Measurements from ENCODE around the gene HOXA9.

HOXA9 gene

DNA sequence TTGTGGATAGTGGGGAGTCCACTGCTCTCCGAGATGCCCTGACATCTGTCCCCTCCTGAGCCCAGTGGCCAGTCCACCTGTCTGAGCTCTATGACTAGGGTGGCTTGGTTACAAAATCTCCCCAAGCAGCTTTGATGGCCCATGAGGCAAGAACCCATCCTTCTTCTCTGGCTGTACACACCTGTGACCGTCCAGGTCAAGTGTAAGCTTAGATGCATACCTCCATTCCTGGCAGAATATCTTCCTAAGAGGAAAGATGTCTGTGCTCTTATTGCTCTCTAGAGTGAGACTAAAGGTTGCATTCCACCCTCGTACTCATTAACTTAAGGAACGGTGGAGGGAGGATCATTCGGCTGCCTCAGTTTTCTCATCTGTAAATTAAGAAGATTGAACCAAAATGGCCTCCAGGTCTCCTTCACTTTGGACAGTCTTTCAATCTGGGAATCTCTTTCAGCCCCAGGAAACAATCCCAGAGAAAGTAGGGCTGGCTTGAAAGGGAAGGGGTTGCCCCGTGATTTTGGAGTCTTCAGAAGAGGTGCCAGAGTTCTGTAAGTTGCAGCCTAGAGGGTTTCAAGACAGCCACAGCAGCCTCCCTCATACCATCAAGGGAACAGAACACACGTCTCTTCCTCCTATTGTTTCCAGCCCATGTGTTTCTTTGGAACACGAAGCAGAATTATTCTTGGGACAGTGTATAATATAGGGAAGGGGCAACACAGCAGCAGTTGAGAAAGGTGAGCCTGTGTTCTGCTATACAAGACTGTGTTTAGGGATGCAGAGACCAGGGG lies 40.2 kb downstream of the HOXA9 start:
- DNase-seq (ENCODE audit: low spot score): no peak

DNA sequence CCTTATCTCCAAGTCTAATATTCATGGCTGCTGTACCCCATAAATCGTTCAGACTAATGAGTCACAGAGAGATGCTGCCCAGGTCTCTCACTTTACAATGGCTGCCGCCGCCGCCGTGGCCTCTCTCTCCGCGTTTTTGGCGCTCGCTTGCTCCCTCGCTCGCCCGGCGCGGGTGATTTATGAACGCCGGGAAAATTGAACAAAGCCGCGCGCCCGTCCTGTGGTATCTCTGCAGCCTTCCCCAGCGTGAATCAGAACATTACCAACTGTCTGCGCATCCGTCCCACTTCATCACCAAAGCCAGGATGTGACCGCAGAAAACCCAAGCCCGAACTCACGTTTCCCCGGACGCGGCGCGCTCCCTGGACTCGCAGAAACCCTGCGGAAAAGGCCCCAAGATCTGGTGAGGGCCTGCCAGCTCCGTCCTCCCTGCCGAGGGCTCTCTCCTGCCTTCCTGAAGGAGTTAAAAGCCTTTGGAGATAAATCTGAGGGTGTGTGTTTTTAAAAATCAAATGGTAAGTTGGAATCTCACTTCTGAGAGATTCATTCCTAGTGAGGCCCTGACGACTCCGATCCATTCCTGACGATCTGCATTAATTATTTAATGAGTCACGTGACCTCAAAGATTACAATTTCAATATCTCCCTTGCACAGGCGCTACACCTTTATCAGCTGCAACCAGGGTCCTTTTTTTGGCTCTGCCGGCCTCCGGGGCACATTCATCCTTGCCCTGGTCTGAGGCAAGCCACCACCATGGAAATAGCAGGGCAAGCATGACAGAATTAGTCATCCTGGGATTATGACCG lies 41.0 kb downstream of the HOXA9 start:
- DNase-seq (ENCODE audit: low spot score): no peak

DNA sequence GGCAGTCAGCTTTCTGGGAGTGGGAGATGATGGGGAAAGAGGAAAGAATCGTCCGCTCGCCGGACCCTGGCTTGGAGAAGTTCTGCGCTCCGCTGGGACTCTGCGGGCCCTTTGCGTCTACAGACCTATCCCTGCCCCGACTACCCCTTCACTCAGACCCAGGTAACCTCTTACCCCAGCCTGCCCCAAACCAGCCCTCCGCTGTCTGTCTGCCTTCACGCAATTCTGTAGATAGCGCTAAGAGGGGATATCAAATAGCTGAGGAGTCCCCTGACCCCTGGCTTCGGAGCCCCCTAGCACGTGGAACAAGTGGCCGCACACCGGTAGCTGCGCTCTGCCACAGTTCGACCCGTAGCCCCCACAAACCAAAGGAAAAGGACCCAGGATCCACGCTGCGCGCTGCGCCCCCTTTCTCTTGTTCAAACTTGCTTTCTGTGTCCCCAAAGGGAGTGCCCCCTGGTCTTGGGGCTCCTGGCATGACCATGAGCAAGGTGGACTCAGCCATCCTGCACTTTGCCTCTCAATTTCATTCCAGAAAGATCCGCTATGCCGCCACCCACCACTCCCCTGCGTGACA lies 41.8 kb downstream of the HOXA9 start:
- DNase-seq (ENCODE audit: low spot score): no peak

DNA sequence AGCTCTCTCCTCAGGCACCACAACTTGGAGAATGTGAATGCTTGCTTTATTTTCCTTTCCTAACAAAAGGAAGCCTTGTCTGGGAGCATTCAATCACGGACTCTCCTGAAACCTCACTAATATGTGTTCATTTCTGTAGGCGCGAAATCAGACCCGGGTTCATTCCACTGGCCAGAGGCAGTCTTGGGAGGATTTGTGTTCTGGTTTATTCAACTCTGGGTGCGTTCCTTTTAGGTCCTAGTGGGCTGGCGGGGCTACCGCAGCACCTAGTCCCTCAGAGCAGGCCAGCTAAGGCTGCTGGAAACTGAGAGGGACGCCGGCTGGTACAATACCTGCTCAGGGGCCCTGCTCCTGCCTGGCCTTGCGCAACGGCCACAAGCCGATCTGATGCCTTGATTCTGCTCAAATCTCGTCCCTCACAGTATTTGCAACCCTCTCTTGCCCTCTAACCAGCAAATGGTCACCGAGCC lies 42.3 kb downstream of the HOXA9 start:
- no peak for DNase-seq (ENCODE audit: low spot score)

DNA sequence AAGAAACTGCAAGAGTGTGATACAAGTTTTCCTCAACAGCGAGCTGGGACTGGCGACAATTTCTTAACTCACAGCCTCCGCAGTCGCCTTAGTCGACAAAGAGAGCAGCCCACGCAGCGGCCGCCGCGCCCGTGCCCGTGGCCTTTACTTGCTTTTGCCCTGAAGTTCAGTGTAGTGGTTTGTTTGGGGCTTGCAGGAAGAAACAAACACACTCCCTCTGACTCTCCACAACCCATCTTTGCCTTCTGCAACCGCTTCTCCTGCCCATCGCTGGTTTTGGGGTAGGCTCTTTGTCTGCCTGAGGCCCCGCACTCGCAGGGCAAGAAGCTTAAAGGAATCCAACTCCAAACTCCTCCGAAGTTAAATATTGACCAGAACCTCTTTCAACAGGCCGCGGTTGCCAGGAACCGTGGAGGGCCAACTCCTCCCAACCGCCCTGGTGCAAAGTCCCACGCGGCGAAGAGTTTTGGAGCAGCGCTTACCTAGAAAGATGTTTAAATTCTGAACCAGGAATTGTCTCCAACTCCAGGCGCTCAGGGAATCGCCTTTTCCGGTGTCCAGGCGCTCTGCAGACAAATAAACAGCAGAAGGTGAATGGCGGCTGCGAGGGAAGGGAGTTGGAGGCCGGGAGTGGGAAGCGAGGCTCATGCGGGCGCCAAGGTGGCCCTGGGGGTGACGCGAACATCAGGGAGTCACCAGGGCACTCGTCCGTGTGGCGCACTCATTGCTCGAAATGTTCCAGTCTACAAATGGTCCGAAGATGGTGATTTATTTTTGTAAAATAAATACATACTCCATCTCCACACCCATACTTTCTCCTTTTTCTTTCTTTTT lies 43.0 kb downstream of the HOXA9 start:
- no peak for DNase-seq (ENCODE audit: low spot score)

DNA sequence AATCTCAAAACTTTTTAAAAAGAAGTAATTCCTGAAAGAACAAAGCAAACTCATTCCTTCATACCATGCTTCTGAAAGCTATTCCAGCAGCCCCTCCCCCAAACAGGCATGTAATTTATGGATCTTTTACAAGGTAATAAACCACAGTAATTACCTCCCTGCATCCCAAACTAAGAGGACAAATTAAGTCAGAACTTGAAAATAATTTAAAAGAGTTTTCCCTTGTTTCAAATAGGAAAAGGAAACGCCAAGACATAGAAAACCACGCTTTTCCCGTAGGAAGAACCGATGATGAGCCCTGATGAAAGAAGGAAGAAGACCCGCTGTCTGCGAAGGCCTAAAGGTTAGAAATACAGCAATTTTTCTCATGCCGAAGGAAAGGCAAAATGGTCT lies 43.7 kb downstream of the HOXA9 start:
- no peak for DNase-seq (ENCODE audit: low spot score)

DNA sequence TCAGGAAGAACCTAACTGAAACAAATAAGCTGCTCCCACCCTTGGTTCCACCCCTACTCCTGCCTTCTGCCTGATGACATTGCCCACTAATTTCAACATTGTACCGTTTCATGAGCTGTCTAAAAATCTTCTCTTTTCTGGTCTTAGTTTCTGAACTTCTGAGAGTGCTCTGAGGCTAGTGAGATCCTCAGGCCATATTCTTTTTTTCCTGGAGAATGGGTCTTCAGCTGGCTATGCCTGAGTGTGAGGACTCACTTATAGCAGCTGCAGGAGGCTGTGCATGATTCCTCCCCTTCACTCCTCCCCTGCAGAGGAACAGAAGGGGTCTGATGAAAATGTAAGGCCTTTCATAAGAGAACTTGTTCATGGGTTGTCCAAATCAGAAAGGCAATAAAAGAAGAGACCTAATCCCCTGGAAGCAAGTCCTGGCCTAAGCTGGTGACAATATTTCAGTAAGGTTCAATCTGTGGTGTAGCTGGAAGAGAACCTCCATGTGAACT lies 45.9 kb downstream of the HOXA9 start:
- no peak for DNase-seq (ENCODE audit: low spot score)

DNA sequence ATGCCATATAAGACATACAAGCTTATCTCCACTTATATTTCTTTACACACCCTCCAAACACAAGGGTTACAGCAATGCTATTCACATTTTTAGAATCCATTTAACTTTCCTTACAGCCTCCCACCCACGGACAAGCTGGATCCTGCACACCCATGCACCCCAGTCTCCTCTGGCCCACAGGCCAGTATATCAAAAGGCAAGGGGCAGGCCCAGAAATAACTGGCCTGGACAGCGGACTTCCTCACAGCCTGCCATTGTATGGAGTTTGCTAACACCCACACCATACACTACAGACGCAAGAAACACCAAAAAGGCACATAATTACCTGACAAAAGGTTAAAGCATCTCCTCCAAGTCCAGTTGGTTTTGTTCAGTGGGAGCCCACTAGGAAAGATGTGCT lies 46.8 kb downstream of the HOXA9 start:
- DNase-seq (ENCODE audit: low spot score): no peak

DNA sequence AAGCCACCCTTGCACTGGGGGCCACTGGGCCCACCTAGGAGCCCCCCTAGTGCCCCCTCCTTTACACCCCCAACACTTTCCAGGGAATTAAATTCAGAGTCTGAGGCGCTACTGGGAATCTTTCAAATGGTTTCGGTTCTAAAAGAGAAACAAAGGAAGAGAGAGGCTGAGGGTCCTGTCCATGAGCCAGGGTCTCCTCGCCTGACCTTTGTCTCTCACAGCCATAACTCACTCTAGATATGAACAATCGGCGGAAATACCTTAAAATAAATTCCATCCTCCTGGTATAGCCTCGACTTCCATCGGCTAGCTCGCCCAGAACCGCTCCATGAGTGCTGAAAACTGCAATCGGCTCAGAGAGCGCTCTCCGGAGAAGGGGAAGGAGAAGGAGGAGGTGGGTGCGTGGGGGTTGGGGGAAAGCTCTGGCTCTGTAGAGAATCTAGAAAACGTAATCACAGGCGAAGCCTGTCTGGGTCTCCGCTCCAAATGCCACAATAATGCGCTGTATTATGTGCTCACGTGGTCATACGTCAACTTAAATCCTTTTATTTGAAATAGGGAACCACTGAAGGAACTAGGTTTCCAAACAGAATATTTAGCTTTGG lies 47.3 kb downstream of the HOXA9 start:
- DNase-seq (ENCODE audit: low spot score): no peak

DNA sequence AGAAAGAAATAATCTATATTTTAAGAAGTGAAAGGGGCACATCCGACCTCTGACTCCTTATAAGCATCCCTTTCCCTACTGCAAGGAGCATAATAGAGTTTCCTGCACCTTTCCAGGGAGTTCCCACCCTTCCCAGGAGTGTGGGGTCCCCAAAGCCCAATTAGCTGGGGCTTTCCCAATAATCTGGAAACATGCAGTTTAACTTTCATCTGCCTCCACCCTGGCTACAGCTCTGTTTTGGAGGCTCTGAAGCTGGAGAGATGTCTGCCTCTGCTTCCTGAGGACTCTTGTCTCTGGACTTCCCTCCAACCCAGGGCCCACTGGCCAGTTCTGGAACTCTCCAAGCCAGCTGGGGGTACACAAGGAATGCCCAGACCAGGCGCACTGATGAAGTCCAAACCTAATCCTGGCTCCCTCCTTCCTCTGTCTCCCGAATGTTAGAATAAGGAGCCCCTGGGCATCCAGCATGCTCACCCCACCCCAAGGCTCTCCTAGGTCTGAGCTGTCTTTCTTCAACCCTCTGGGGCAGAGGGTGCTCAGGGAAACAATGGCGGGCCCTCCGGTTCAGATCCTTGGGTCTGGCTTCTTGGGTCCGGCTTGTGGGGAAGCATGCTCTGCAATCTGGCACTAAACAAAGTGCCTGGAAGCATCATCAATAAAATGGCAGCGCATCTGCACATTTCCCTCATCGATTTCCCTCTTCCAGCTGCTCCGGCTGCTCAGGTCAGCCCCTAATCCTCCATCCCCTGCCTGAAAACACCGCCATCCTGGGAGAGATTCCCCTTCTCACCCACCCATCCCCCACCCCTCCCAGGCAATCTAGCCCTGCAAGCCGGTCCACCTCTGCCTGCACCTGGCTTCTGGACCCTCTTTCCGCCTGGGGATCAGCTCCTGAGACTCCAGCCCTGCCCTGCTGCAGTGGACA lies 48.1 kb downstream of the HOXA9 start:
- DNase-seq (ENCODE audit: low spot score): no peak

DNA sequence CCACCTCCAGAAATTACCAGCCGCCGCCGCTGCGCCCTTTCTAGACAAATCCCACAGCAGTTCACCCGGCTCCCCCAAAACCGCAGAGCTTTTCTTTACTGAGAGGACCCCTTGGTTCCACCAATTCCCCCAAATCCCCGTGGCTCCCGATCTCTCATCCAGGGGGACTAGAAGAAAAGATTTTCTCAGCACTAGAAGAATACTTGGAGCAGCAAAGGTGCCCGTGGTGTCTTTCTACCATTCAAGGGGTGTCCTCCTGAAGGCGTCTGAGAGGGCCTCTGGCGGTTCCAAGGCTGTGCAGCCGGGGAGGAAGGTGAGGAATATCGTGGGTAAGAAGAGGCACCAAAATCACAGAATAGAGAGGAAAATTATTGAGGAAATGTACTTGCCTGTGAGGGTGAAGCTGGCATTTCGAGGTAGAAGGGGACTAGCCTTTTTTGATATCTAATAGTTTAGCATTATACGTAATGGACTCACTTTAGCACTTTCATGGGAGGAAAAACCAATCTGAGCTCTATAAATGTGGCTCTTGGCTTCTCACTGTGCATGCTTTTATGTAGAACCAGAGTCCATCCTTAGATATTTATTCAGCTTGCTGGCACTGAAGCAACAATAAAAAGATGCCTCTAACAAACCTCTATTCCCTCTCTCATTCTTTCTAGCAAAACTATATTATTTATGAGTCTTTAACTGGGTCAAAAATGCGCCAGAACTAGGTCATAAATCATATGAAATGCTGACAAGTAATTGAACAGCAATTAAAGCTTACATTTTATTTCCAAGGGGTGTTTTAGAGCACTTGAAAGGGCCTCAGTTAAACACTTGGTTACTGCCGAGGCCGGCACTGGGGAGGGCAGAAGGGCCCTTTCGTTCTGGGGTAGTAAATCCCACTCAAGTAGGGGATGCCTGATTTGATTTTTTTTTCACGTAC lies 49.0 kb downstream of the HOXA9 start:
- no peak for DNase-seq (ENCODE audit: low spot score)

DNA sequence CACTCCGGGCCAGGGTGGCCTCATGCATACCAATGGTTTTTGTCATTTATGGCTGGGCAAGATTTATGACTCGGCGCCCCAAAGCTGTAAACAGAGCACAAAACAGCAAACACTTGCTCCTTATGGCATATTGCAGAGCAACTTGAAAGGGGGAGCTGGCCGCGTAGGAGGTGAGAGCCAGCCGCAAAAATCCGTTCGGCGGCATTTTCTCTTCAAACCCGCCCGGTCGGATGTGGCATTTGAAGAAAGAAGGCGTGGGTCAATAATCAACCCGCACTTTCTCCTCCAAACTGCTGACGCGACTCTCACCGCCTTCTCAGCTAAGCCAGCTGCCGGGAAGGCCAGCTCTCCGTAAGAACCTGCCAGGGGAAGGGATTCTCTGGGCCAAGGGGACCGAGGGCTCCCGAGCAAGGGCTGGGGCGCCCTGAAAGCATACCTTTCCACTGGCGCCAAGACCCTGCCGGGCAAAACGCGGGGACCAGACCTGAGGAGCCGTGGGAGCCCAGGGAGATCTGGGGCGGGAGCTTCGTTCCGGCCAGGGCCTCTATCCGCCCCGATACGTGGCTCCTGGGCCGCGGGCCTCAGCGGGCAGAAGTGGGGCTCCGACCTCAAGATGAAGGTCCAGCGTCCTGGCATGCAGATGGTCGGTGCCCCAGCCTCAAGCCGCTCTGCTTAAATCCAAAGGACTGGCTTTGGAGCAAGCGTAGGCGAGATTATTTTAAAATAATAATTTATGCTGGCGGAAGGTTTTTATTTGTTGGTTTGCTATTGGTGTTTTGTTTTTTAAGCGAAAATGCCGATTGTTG lies 49.9 kb downstream of the HOXA9 start:
- DNase-seq (ENCODE audit: low spot score): no peak

DNA sequence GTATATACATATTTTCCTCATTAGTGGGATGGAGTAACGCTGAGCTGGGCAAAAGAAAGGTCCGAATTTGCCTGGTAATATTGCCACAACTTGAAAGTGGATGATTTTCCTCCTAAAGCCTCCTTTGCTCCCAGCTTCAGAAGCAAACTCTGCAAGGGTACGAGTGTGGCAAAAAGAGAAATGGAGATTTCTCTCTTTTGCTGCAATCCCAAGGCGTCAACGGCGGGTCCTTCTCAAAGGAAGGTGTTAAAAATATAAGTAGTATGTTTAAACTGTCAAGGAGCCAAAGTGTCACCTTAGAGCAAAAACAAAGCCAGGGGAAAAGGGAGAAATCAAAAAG lies 50.5 kb downstream of the HOXA9 start:
- DNase-seq (ENCODE audit: low spot score): no peak

DNA sequence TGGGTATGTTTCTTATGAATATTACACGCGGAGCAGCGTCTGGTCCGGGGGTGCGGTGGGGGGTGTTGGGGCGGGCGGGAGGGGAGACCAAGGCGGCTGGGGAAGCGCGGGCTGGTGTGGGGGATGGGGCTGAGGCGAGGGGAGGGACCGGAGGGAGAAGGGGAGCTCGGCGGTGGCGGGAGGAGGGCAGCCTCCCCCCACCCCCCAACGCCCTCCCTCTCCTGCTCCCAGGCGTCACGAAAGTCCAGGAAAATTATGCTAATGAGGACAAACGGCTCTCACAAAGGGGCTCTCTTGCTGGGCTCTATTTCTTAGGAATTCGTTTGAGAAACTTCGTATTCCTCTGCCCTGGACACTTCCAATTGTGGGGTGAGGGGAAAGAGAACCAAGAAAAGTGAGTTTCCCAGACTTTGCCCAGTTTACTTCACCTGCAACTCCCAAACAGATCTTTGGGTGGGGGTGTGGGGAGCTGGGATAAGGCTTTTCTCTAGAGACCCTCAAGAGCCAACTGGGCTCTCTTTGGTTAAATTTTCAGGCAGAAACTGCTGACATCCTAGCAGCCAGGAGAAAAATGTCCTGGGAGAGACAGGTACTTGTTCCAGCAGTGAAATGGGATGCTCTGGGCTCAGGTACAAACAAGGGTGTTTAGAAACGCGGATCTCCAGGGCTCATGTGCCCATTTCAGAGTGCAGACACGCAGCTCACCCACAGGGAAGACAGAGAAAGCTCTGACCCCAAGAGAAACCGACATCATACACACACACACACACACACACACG lies 51.2 kb downstream of the HOXA9 start:
- DNase-seq (ENCODE audit: low spot score): no peak

DNA sequence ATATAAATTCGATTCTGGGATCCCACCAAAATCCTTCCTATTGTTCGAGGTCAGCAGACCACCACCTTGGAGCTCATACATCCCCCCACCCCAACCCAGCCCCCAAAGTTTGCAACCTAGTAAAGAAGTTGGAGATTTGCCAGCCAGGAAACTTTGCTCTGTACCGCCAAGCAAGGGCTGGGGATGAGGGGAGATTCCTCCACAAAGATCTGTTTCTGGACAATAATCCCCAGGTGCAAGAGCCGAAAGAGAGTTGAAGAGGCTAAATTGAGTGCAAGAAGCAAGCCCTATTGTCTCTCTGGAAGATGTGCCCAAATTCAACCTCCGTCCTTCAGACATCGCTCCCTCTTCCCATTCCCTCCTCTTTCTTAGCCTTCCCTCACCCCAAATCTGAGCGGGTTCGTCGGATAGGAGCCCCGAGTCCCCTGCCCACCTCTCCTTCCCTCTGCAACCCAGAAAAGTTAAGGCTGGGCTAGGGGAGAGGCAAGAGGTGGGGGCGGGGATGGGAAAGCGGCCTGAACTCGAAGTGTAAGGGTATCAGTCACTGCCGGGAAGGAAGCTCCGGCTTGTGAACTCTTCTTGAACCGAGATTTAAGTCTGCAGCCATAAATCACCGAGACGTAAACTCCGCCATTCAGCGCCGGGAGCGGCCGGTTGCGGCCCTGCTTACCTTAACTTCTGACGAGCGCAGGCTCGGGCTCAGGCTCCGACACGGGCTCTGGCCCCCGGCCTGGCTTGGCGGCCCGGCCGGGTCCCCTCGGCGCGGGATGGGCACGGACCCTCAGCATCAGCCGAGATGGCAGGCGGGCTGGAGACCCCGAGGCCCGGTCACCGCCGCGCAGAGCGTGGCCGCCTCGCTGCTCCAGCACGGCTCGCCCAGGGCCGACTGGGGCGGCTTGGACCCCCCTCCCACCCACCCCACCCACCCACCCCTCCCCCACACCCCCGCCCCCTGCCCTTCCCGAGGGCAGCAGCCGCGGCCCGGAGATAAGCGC lies 52.1 kb downstream of the HOXA9 start:
- no peak for DNase-seq (ENCODE audit: low spot score)
